HT1080 (cell line): ENCODE data around the gene MANF. TPM values are rescaled to one million over a fixed set of nuclear protein-coding genes. Genes with fewer than 3 reads are reported as not detected.
A peak's percentile ranks its signal among the peaks of the same experiment; 100 is the strongest.

Experiments
- DNase-seq: peaks from one replicate; pipeline ENCODE4 v3.0.0-alpha.2; 2015; ENCODE audit warnings: low read depth
- total RNA-seq: library from RNA; depleted of rRNA; stranded (reverse); fragments of >200 nt; shearing (Covaris generic); gene quantifications from 2 replicates; pipeline ENCODE4 v1.2.3, GENCODE V29; 2014

MANF gene
- total RNA-seq, 1 experiment from 2014 or later = 115 TPM

DNA sequence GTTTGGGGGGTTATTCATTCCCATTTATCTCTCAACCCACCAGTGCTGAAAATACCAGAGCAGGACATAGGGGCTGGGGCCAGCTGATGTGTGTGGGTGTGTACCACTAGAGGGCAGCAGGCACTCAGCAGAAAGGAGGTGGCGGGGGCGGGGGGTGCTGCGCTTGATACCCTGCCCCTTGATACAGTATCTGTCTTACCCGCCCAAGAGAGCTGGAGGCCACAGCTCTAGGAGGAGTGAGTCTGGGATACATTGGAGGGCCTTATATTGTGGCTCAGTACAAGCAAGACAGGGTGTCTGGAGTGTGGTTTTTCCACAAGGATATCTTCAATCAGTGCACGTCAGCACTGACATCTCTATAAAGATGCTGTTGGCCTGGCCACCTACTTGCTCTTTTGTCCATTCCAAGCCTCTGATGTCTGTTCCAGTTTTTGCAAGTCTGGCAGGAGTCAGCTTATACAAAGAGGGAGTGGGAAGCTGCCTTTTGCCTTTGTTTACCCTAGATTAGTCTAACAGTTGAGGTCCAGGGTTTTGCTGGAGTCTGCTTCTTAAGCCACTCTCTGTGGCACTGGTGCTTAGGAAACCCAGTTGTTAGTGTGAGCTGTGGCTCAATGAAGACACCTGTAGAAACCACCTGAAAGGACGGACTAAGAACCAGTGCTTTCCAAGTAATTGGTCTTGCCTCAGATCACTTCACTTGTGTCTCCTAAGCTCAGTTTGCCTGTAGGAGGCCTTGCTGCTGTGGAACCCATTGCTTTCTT, 4.5 kb downstream of the MANF start:
- DNase-seq = peak; percentile 43

DNA sequence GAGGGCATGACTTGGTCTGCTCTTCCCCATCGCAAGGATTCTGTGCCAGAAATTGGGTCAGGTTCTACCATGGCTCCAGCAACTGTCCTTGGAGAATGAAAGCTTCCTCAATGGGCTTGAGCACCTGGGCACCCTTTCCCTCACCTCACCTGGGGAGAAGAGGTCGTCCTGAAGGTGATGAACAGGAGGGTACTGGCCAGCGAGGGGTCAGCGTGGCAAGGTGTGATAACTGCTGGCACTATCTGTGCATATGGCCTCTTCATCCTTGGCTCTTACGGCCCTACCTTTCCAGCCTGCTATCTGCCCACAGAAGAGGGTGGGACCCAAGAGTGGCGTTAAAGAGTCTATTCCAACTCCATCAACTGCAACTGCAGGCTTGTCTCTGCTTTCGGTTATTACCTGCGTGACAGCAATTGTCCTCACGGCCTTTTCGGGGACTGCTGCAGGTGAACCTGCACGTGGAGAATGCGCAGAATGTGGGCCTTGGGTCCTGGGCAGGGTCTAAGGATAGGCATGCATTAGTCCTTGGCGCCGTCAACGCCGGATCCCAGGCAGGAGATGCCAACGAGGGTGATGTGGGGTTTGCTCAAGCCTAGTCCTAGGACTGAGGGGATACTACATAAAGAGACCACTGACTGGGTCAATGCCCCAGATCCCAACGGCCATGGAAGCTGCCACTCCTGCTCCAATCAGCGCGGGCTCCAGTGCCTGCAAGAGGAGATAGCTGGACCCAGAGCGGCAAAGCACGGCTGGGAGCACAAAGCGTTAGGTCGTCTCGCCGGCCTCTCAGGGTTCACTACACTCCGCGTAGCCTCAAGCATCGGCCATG, 5.4 kb downstream of the MANF start:
- DNase-seq = no peak

DNA sequence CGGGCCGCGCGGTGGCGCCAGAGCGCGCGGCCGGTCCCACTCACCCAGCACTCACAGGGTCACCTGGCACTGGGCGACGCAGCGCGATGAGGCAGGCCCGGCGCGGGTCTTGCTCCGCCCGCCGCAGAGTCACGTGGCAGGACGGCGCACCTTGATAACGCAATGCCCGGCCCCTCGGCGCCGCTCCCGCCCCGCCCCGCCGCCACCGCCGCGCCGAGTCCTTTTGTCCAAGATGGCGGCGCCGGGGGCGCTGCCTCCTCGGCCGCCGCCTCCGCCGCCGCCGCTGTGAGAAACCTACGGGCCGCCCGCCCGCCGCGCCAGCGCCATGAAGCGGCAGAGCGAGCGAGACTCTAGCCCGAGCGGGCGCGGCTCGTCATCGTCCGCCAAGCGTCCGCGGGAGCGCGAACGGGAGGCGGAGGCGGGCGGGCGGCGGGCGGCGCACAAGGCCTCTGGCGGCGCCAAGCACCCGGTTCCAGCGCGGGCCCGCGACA, 6.0 kb downstream of the MANF start, which contains the start of gene RBM15B:
RBM15B (plus strand) TSS at position 211 of the 491 bp plus-strand sequence; CDS start at position 326, 115 bp downstream.
- peak; percentile 94 for DNase-seq

DNA sequence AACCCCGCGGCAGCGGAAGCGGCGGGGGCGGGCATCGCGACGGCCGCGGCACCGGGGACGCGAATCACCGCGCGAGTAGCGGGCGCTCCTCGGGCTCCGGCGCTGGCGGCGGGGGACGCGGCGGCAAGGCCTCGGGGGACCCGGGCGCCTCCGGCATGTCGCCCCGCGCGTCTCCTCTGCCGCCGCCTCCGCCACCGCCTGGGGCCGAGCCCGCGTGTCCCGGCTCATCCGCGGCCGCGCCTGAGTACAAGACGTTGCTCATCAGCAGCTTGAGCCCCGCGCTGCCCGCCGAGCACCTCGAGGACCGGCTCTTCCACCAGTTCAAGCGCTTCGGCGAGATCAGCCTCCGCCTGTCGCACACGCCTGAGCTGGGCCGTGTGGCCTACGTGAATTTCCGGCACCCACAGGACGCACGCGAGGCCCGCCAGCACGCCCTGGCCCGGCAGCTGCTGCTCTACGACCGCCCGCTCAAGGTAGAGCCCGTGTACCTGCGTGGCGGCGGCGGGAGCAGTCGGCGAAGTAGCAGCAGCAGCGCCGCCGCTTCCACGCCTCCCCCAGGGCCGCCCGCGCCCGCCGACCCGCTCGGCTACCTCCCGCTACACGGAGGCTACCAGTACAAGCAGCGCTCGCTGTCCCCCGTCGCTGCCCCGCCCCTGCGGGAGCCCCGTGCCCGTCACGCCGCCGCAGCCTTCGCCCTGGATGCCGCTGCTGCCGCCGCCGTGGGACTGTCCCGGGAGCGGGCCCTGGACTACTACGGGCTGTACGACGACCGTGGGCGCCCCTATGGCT, 6.7 kb downstream of the MANF start:
- no peak for DNase-seq

DNA sequence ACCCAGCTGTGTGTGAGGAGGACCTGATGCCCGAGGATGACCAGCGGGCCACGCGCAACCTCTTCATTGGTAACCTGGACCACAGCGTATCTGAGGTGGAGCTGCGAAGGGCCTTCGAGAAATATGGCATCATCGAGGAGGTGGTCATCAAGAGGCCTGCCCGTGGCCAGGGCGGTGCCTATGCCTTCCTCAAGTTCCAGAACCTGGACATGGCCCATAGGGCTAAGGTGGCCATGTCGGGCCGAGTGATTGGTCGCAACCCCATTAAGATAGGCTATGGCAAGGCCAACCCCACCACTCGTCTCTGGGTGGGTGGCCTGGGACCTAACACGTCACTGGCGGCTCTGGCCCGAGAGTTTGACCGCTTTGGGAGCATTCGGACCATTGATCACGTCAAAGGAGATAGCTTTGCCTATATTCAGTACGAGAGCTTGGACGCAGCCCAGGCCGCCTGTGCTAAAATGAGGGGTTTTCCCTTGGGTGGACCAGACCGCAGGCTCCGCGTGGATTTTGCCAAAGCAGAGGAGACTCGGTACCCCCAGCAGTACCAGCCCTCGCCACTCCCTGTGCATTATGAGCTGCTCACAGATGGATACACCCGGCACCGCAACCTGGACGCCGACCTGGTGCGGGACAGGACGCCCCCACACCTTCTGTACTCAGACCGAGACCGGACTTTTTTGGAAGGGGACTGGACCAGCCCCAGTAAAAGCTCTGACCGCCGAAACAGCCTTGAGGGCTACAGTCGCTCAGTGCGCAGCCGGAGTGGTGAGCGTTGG, 7.5 kb downstream of the MANF start:
- DNase-seq = no peak

DNA sequence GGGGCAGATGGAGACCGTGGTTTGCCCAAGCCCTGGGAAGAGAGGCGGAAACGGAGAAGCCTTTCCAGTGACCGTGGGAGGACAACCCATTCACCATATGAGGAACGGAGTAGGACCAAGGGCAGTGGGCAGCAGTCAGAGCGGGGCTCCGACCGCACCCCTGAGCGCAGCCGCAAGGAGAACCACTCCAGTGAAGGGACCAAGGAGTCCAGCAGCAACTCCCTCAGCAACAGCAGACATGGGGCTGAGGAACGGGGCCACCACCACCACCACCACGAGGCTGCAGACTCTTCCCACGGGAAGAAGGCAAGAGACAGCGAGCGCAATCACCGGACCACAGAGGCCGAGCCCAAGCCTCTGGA, 8.0 kb downstream of the MANF start:
- DNase-seq = no peak

DNA sequence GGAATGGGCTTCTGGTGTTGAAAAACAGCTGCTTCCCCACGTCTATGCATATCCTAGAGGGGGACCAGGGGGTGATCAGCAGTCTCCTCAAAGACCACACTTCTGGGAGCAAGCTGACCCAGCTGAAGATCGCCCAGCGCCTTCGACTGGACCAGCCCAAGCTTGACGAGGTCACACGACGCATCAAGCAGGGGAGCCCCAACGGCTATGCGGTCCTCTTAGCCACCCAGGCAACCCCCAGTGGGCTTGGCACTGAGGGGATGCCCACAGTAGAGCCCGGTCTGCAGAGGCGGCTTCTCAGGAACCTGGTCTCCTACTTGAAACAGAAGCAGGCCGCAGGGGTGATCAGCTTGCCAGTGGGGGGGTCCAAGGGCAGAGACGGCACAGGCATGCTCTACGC, 8.5 kb downstream of the MANF start:
- no peak for DNase-seq

DNA sequence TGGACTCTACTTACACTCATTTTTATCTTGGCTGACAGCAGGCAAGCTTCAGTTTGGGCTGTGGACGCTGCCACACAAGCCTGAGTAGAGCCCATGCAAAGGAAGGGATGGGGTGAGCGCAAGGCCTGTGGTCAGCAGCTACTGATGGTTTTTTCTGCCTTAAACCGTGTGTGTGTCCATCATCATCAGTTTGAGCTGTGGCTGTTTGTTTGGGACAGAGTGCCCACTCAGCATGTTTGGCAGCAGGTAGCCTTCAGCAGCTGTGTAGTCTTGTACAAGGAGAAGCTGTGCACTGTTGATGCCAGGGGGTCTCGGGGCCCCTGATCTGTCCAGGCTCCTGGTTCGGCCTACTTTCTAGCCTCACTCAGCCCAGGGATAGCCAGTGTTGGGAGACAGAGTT, 9.4 kb downstream of the MANF start:
- no peak for DNase-seq

DNA sequence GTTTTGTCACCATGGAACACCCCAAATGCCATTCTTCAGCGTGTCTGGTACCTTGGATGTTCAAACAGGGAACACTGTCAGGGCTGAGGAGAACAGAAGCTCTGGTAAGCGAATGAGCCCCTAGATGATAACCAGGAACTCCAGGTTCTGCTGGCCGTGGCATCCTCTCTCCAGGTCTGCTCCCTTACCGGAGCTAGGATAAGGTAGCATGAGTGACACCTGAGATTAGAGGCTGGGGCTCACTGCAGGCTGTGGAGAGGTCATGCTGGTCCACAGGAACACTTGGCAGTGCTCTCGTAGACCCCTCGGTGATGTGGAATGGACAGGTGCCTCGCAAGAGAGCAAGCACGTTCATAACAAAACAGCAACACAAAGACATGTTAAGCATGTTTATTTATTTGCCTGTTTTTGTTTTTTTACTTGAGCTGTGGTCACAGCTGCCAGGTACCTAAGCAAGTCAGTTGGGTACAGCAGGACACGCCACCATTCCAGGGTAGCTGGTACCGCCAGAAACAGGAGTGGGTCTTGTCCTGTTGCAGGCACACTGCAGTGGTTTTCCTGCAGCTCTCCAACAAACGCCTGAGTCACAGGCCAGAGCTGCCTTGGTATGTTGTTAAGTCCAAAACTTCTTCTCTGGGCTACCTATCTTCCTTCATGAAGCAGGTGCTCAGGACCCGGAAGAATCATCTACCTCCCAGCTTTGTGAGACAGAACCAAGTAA, 10.6 kb downstream of the MANF start:
- DNase-seq = no peak

DNA sequence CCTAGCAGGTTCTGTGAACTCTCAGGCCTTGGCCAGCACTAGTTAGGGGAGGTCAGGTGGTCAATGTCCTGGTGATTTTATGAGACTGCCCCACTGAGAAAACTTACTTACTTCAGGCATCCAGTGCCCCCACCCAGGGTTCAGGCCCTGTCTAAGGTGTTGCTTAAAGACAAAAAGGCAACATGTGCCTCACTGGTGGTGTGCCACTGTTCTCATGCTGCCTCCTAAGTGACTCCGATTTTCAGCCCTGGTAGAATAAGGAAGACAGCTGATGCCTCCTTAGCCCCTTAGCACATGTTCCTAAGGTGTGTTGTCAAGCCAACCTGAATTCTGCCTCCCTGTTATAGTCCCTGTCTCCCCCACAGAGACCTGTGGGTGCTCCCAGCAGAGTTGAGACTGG, 11.3 kb downstream of the MANF start:
- no peak for DNase-seq

DNA sequence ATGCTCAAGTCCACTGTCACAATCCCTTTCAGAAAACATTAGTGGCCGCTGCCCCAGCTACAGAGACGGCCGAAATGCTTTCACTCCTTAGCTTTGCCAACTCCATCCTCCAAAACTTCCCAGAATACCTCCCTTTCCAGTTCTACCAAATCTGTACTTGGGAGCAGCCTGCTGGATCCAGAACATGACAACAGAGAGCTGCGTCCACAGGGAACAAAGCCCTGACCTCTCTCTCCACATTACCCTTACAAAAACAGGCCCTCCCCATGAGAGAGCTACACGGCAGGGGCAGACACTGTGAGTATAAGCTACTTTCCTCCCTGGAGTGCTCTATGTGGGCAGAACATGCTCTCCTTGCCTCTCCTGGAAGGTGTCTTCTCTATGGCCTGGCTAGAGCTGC, 12.3 kb downstream of the MANF start:
- no peak for DNase-seq

DNA sequence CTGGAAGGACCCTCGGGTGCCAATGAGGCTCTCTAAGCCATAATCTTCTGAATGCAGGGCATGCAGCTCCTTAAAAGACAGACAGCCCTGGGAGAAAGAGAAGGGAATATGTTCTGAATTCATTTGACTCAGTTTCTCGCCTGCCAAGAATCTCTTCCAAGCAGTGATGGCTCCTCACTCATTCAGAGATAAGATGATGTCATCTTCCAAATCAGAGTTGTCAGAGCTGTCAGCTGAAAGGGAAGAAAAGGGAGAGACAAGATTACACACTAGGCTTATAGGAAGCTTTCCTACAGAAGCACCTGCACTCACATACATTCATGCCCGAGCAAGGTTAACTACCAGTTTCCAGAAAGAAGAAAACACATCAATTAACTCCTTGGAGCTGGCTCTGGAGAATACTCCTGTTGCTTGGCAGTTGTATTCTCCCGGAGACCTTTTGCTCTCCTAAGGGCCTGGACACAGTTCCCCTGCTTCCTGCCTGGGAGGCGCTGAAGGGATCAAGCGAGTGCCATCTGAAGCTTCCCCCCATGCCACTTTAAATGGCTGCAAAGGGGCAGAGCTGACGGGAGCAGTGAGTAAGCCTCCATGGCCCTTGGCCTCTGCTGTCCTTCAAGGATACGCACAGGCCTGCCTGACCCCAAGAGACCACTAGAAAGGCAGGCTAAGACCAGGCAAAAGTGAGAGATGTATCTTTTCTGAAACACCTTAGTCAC, 13.7 kb downstream of the MANF start:
- DNase-seq = no peak

DNA sequence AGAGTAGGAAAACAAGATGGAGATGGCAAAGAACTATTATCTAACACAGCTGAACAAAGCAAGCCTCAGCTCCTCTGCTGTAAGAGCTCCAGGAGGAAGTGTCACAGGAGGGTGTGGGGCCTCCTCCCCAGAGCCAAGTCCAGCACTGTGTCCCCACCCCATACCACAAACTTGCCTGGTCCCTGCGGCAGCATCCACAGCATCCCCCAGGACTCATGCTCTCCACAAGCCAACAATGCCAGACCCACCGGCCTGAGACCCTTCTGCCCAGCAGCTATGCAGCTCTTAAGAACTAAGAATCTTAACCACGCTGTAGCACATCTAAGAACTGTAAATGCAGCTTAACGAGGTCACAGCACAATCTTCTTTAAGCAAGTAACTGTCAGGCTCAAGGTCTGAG, 15.1 kb downstream of the MANF start:
- no peak for DNase-seq

DNA sequence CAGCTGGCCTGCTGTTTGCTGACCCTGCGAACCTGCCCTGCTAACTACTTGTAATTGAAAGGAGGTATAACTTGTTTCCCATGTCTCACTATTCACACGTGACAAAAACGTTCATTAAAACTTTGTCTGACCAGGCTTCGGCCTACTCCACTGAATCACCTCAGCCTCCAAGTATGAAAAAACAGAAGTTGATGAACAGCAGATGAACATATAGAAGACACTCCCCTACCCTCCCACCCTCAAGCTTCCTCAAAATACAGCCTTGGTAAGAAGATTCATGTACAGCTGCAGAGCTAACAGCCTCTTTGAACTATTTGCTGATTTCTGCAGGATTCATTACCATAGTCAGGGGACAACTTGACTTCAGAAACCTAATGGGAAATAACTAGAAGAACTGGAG, 16.6 kb downstream of the MANF start:
- DNase-seq = no peak

DNA sequence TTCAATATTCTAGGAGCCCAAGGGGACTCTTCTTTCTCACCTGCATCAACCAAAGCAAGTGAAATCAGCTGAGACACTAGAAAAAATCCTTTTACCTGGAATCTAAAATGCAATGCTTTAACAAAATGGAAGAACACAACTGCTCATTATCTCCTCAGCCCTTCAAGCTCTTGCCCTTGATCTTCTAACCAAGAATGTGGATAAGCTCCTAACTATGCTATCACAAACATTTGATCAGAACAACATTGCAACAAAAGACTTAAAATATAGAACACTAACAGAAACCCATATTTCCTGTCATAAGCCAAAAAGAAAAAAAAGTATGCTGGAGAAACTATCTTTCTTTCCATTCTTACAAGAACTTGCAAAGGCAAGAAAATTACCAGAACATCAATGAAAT, 18.6 kb downstream of the MANF start:
- DNase-seq = no peak

DNA sequence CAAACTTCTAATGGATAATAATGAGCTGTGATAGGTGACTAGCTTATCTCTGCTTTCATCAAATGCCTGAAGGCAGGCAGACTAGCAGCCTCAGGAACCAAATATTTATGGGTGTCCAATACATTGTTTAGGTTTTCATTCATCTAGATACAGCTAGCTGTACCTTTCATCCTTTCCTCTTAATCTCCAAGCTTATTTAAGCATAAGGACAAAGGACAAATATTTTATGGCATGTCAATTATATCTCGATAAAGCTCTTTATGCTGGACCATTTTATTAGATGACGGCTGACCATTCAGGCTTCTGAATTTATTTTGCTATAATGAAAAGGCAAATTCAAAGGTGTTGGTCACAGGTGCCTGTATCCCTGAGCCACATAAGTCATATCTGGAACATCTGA, 22.9 kb downstream of the MANF start:
- DNase-seq = no peak

DNA sequence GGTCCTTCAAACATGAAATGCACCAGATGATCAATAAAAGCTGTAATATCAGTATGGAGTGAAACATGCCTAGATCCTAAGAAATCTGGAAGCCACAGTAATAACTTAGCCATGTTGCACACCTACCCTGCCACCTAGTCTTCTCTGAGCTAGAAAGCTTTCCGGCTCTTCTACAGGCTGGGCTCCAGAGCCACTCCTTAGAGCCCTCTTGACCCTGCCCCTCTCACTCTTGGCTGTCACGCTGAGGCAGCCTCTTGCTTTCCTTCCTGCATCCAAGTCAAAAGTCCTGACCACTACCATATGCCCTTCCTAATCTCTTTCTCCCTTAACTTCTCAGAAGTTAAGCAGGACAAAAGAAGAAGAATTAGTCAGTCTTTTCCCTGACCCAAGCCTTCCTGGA, 23.7 kb downstream of the MANF start:
- DNase-seq = no peak

DNA sequence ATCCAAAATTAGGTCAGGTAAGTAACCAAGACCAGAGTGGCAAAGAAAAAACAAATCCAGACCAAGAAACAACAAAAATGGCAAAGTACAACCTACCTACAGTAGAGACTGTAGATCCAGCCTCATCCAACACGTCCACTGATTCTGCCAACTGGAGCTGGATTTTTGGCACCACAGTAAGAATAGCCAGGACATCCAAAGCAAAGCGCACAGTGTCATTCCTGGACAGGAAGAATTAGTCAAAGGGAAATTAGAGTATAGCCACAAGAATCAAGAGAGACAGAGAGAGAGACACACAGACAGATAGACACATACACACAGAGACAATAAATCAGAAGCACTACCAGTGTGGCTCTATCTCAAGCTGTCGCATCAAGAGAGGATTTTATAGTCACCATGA, 37.1 kb downstream of the MANF start:
- no peak for DNase-seq

DNA sequence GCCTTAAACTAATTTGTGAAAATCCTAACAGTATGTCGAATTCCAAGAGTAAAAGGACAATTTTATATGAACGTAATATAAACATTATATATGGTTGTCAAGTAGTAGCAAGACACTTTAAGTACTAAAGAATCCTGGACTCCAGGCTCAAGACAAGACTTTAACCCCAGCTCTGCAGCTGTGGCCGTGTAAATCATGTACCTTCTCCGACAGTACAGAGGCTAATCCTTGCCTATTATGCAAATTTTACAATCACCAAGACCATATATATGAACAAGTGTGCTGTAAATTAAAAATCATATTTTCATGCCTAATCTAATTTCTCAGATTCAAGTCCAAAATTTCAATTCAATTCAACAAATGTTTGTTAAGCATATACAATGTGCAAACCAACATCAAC, 41.8 kb downstream of the MANF start:
- DNase-seq = no peak

DNA sequence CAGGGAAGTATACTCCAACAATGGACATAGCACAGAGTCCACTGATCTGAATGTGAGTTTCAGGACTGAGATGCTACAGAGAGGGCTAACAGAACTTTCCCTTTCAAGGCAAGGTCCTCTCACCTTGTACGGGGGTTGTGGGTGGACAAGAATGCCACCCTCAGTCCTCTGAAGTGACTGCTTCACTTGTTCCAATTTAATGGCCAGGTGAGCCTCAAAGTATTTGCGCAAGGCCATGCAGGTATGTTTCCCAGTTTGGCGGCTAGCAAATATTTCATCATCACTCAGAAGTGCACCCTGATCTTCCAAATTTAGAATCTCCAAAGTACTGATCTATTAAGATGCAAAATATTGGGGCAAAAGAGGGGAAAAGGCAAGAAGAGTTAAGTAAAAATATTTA, 44.0 kb downstream of the MANF start:
- DNase-seq = no peak
